Thyroid gland (tissue), 4 donors: ENCODE results near the gene TFPI.
"Not testable (repeated sequence)": the region's sequence is repeated elsewhere in the genome, so short reads cannot be mapped to it uniquely, and the experiment has no call there.

Source experiments
- CTCF ChIP-seq, 6 experiments: fragments of 200-600 bp in 3 of 6; fragments of 450-650 bp in 3 of 6; sonication (generic) in 3 of 6; IDR thresholded peaks; one replicate each; pipeline ENCODE4 v1.5.1; 2016 to 2019; ENCODE audit warnings: antibody characterized with exemption in 6 of 6, mild to moderate bottlenecking in 2 of 6, inconsistent platforms in 1 of 6, moderate library complexity in 1 of 6
- POLR2A ChIP-seq, 2 donors: fragments of 450-650 bp; IDR thresholded peaks; one replicate each; pipeline ENCODE4 v1.6.1; 2017; ENCODE audit warnings: antibody characterized with exemption in 2 of 2, mild to moderate bottlenecking in 2 of 2, moderate library complexity in 1 of 2

- TF ChIP-seq POLR2A, CTCF (IDR thresholded peaks at IDR 0.05): not testable (repeated sequence)
Measured at GRCh38 chr2:187535381-187535780, 18.9 kb downstream of the TFPI start.
